Measurements from ENCODE around the gene NOS1.
"Not testable (repeated sequence)": the region's sequence is repeated elsewhere in the genome, so short reads cannot be mapped to it uniquely, and the experiment has no call there.

The NOS1 gene

GRCh38 chr12:117361347-117361751 is at the start of gene NOS1:
Gene NOS1, minus strand, starts transcription at chr12:117361626. Its CDS starts 30,557 bp downstream, at chr12:117331069.
- DNase-seq: no peak

GRCh38 chr12:117409286-117409685 is 47.9 kb upstream of the NOS1 start:
- no peak for DNase-seq

DNA sequence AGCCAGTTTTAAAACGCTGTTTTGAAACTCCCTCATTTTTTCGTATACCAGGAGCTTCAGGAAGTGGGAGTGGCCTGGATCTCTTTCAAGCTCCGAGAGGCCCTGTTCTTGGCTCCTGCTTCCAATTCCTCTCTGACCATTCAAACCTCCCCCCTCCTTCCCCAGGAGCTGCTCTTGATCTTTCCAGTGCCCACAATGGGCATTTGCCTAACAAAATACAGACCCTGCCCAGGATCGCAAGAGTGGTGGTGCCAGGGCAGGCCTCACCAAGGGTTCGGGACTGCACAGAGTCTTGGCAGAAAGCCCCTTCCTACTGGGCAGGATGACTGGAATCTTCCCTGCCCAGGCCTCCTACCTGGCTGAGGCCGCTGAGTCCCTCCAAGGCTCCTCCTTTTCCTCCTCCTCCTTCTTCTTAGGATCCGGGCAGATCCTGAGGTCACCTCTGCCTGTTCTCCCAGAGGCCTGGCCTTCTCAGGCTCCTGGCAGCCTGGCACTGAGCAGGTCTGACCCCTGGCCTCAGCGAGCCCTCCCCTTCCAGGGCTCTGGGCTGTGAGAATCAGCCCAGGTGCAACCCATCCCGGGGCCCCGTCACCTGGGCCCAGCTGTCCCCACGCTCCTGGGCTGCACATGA is 46.9 kb upstream of the NOS1 start:
- peak; percentile 48 for DNase-seq

DNA sequence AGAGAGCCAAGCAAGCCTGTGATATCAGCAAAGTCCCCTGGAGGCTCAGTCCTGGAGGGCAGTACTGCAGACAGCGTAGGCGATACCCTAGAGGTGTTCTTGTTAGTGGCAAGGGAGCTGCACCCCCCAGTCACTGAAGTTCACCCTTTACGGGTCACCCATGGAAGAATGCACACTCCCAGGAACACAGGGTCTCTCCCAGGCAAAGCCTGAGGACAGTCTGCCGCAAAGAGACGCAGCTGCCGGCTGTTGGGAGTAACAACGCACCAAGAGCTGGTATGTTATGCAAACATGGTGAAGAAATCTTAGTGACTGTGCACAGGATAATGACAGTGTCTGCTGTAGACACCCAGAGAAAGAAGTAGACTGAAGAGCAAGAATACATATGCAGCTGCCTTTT is 43.5 kb upstream of the NOS1 start:
- no peak for DNase-seq

DNA sequence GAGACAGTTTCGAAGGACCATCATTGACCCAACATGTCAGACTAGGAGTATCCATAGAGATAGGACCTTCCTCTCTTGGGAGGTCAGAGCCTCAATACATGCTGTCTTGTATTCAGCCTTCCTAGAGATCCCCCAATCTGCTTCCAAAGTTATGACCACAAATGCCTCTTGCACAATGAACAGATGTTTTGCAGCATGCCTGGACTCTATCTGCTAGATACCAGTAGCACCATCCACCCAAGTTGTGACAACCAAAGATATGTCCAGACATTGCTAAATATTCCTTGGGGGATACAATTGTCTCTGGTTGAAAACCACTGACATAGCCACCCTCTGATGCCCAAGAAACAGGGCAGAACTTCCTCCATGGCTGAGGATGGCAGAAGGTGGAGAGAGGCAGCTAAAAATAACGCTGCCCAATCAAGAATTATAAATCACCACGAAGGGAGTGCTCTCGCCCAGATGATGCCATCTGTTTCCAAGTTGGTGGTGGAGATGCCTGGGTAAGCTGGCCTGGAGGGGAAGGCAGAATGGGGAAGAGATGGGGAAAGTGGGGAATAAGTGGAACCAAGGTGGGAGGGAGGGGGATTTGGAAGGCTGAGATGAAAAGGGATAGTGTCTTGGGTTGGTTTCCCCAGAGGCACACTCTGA is 42.9 kb upstream of the NOS1 start:
- DNase-seq: no peak

GRCh38 chr12:117403586-117404139 is 42.2 kb upstream of the NOS1 start:
- DNase-seq: no peak

DNA sequence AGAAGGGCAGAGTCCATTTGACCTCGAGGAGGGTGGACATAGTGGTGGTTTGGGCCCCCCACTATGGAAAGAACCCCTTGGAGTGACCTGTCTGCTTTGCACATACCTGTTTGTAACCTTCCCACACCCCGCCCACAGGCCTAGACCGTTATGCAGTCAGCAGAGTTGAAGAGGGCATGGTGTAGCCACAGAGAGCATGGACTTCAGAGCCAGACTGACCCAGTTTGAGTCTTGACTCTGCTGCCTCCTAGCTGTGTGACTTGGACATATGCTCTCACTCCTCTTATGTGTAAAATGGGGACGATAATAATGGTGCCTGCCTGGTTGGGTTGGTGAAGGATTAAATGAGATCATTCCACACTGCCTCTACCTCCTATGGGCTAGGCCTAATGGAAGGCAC is 40.9 kb upstream of the NOS1 start:
- DNase-seq: no peak

DNA sequence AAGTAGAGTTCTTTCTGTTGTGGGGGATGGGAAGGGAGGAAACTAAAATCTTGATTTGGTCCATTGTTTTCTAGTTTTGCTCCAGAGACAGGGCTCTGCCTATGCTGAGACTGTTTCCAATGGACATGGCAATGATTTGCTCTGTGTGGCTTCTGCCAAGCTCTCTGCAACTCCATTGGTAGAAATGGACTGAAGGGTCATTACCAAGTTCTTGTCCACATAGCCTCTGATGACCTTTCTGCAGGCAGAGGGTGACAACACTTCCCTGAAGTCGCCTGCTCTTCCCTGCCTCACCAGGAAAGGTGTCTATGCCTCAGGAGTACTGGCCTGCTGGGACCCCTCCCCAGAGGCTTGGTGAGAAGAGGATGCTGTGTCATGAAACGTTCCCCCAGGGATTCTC is 39.5 kb upstream of the NOS1 start:
- DNase-seq: no peak

GRCh38 chr12:117398482-117398881 is 37.1 kb upstream of the NOS1 start:
- DNase-seq: not testable (repeated sequence)

DNA sequence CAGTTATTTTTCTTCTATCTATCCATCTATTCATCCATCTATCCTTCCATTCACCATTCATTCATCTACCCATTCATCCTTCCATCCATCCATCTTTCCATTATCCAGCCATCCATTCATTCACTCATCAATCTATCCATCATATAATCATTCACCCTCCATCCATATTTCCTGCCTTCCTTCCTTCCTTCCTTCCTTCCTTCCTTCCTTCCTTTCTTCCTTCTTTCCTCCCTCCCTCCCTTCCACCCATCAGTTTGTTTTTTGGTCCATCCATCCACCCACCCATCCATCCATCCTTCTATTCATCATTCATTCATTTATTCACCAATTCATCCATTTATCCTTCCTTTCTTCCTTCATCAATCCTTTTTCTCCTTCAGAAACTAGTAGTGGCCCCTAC is 34.3 kb upstream of the NOS1 start:
- no peak for DNase-seq

- DNase-seq: no peak
These were observed 33.1 kb upstream of the NOS1 start for GRCh38 chr12:117394491-117394890.

- DNase-seq: no peak
These were observed 32.2 kb upstream of the NOS1 start for GRCh38 chr12:117393656-117394055.

- no peak for DNase-seq
These were observed 29.4 kb upstream of the NOS1 start for GRCh38 chr12:117390866-117391265.

DNA sequence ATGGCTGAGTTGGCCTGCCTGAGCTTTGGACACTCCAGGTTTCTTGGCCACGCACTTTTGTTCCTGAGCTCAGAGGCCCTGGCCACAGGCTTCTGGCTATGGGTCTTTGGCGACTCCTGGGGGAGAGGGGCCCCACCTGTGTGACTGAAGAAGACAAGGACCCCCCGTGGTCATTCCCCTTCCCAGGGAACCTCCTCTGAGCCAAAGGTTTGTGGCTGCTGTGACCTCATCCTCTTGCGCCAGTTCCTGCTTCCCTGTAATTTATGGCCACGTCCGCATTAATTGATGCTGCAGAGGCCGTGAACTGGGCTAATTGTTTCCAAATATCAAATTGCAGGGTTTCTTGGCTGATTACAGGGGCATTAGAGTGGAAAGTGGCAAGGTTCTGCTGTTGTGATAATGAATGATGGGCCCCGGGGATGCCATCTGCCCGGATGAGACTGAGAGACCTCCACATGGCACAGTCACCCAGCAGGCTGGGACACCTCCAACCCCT is 27.6 kb upstream of the NOS1 start:
- DNase-seq: no peak

GRCh38 chr12:117387832-117388231 is 26.4 kb upstream of the NOS1 start:
- no peak for DNase-seq

GRCh38 chr12:117384735-117385134 is 23.3 kb upstream of the NOS1 start:
- no peak for DNase-seq

DNA sequence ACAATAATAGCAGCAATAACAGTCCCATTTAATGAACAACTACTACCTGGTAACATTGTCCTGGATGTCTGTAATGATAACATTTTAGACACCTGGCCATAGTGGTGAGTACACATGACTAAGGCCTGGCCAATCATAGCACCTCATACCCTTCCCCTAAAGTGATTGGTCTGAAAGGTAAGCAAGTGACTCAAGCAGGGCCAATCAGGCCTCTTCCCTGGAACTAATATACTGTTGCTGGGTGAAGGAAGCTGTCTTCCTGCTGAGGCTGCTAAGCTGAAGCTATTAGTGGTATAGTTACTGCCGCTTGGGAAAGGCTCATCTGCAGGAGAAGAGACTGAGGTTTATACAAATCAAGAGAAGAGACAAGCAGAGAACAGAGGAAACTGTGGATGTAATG is 18.7 kb upstream of the NOS1 start:
- no peak for DNase-seq

- no peak for DNase-seq
These were observed 16.3 kb upstream of the NOS1 start for GRCh38 chr12:117377758-117378157.

GRCh38 chr12:117370588-117370987 is 9.2 kb upstream of the NOS1 start:
- no peak for DNase-seq

DNA sequence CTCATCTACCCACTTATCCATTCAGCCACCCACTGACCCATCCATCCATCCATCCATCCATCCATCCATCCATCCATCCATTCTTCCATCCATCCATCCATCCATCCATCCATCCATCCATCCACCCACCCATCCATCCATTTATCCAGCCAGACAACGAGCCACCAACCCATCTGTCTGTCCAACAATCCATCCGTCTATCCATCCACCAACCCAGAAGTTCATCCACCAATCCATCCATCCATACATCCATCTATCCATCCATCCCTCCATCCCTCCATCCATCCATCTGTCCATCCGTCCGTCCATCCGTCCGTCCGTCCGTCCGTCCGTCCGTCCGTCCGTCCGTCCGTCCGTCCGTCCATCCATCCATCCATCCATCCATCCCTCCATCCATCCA is 8.6 kb upstream of the NOS1 start:
- not testable (repeated sequence) for DNase-seq

DNA sequence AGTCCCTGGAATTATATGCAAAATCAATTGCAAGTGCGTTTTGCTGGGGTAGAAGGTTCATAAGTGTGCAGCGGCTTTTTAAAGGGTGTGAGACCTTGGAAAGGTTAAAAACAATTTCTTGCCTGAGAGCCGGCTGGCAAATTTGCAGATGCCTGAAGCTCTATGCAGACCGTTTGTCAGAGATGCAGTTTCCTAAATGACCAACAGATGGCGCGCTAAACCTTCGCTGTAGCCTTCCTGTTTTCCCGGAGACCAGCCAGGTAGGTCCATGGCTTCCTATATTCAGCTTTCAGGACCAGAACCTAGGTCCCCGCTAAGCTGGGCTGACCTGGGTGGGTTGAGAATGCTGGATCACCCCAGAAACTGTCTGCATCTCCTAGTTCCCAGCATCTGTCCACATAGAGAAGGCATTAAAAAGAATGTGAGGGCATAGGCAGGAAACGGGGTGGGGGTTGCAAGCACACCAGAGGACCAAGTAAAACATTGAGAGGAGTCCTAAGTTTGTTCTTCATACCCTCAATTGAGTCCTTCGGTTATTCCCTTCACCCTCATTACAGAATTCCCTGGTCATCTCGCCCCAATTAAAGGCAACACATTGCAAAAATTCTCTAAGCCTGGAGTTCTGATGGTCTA is 5.7 kb upstream of the NOS1 start:
- peak; percentile 29 for DNase-seq

DNA sequence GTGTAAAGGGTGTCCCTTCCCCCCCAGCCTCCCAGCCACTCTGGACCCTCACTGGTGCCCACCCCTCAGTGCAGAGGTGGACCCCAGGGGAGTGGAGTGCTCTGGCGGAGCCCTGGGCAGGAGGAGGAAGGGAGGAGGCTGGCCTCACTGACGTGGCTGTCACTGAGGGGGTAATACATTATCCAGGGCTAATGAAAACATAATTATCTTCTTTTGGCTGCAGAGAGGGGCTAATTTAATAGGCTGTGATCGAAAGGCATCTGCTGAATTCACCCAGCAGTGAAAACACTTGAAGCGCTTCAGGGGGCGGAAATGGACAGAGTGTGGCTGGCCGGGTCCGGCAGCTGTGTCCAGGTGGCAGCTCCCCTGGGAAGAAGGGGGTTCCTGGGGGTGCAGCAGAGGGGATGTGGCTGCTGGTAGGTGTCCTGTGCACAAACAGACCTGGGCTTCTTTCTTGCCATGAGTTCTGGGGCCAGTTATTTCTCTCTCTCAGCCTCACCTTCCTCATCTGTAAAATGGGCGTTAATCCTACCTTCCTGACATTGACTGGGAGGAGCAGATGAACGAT is 3.7 kb upstream of the NOS1 start:
- DNase-seq: no peak

GRCh38 chr12:117363953-117364486 is 2.6 kb upstream of the NOS1 start:
- DNase-seq: no peak

Measured in NCI-H226 (cell line).